Measurements from ENCODE around the gene HAUS3. TPM values are rescaled to one million over a fixed set of nuclear protein-coding genes. Genes with fewer than 3 reads are reported as not detected.

HAUS3 gene
- total RNA-seq, 1 experiment from 2014 or later = 17.3 TPM

GRCh38 chr4:2256156-2256731, 14.3 kb upstream of the HAUS3 start:
- Histone ChIP-seq H3K9me2 (ENCODE audit: insufficient read depth) (no peaks in the 10 kb centered on the region), H3K9ac (ENCODE audit: low read length) (no peak overlapping the region), H4K20me1 (ENCODE audit: insufficient read depth) (no peaks in the 10 kb centered on the region), H3K79me2 (ENCODE audit: insufficient read depth, low read length) (no peaks in the 10 kb centered on the region), H2AFZ (ENCODE audit: low read depth, low read length, poor library complexity, severe bottlenecking) (no peak overlapping the region), H3K36me3 (ENCODE audit: control insufficient read depth in 1 of 2, insufficient read depth in 2 of 2, low read length in 2 of 2) (no peaks in the 10 kb centered on the region), H3K27me3 (ENCODE audit: insufficient read depth, low read length) (no peaks in the 10 kb centered on the region), H3K4me1 (ENCODE audit: control insufficient read depth in 1 of 2, insufficient read depth in 2 of 2, low read length in 2 of 2) (peaks cover 5 to 8% of the 10 kb centered on the region in 2 experiments; a peak in 2 of 4 replicates), H3K4me2 (ENCODE audit: low read length) (no peak overlapping the region), H3K9me3 (ENCODE audit: control insufficient read depth in 1 of 2, insufficient read depth in 1 of 2, low read depth in 1 of 2, low read length in 2 of 2) (no peaks in the 10 kb centered on the region), H3K27ac (ENCODE audit: low read depth, low read length) (no peak overlapping the region), H3K4me3 (replicated peaks in 1 of 2; ENCODE audit: low read depth in 1 of 2, low read length in 2 of 2) (no peak overlapping the region)
- POLR2A ChIA-PET = no interaction called here
- ATAC-seq (no peak), DNase-seq (ENCODE audit: low read depth, low spot score) (no peak)
- no TSS peak for BruUV-seq (replicated peaks)
- CTCF ChIA-PET = no interaction called here
- TF ChIP-seq EZH2 (IDR thresholded peaks at IDR 0.05) = no peak
- no peak for TF ChIP-seq EZH2phosphoT487 (IDR thresholded peaks at IDR 0.05; ENCODE audit: borderline replicate concordance)
- intact Hi-C loops (cut with micrococcal nuclease) = no loop called here
- RAD21 ChIA-PET (ENCODE audit: low non-redundant PET in 1 of 2, low total read pairs in 2 of 2, uncharacterized antibody in 2 of 2, unreplicated experiment in 2 of 2) = no interaction called here

- no peaks in the 10 kb centered on the region for H3K27me3 ChIP-seq (ENCODE audit: insufficient read depth, low read length)
- no peaks in the 10 kb centered on the region for H3K9me2 ChIP-seq (ENCODE audit: insufficient read depth)
- POLR2A ChIA-PET = no interaction called here
- no peak overlapping the region for H3K4me3 ChIP-seq (replicated peaks in 1 of 2; ENCODE audit: low read depth in 1 of 2, low read length in 2 of 2)
- H3K4me1 ChIP-seq (ENCODE audit: control insufficient read depth in 1 of 2, insufficient read depth in 2 of 2, low read length in 2 of 2) = peaks cover 3 to 5% of the 10 kb centered on the region in 2 experiments; a peak in 2 of 4 replicates
- H3K9me3 ChIP-seq (ENCODE audit: control insufficient read depth in 1 of 2, insufficient read depth in 1 of 2, low read depth in 1 of 2, low read length in 2 of 2) = no peaks in the 10 kb centered on the region
- BruUV-seq (replicated peaks) = no TSS peak
- H3K36me3 ChIP-seq (ENCODE audit: control insufficient read depth in 1 of 2, insufficient read depth in 2 of 2, low read length in 2 of 2) = no peaks in the 10 kb centered on the region
- intact Hi-C loops (cut with micrococcal nuclease) = no loop called here
- ATAC-seq = no peak
- RAD21 ChIA-PET (ENCODE audit: low non-redundant PET in 1 of 2, low total read pairs in 2 of 2, uncharacterized antibody in 2 of 2, unreplicated experiment in 2 of 2) = no interaction called here
- TF ChIP-seq MAX (IDR thresholded peaks at IDR 0.05) (no peak), ZBTB33 (IDR thresholded peaks at IDR 0.05; ENCODE audit: extremely low read depth, insufficient replicate concordance, low read length) (no peak), TCF7L2 (IDR thresholded peaks at IDR 0.05; ENCODE audit: borderline replicate concordance, extremely low read depth, insufficient read depth, insufficient read length) (no peak), POLR2AphosphoS5 (IDR thresholded peaks at IDR 0.05; ENCODE audit: low read depth, low read length) (no peak), JUND (IDR thresholded peaks at IDR 0.05) (no peak)
- no peak overlapping the region for H3K9ac ChIP-seq (ENCODE audit: low read length)
- no peak overlapping the region for H3K27ac ChIP-seq (ENCODE audit: low read depth, low read length)
- no peaks in the 10 kb centered on the region for H3K79me2 ChIP-seq (ENCODE audit: insufficient read depth, low read length)
- DNase-seq (ENCODE audit: low read depth, low spot score) = no peak
- no peak overlapping the region for H2AFZ ChIP-seq (ENCODE audit: low read depth, low read length, poor library complexity, severe bottlenecking)
- CTCF ChIA-PET = no interaction called here
- H4K20me1 ChIP-seq (ENCODE audit: insufficient read depth) = no peaks in the 10 kb centered on the region
- no peak overlapping the region for H3K4me2 ChIP-seq (ENCODE audit: low read length)
These were observed 13.7 kb upstream of the HAUS3 start for GRCh38 chr4:2255501-2256155.
